Smooth muscle cell (in vitro differentiated cells): ENCODE results near the gene SLC35E2B. TPM values are rescaled to one million over a fixed set of nuclear protein-coding genes. Genes with fewer than 3 reads are reported as not detected.
"Not testable (repeated sequence)": the region's sequence is repeated elsewhere in the genome, so short reads cannot be mapped to it uniquely, and the experiment has no call there.

Source experiments
- DNase-seq: peaks from one replicate; lab custom pipeline; 2025; ENCODE audit not compliant: unreplicated experiment; lab: John Stamatoyannopoulos, UW
- H2AFZ ChIP-seq: fragments of 200-600 bp; sonication (generic); 2 replicates; pipeline ENCODE4 v1.6.0; 2016; ENCODE audit warnings: antibody characterized with exemption, low read depth, mild to moderate bottlenecking
- H3F3A ChIP-seq: fragments of 200-600 bp; sonication (generic); 2 replicates; pipeline ENCODE4 v1.6.0; 2017; ENCODE audit warnings: antibody characterized with exemption, low read depth
- H3K27ac ChIP-seq: fragments of 200-600 bp; sonication (generic); 2 replicates; pipeline ENCODE4 v1.5.1; 2016; ENCODE audit warnings: low read depth, mild to moderate bottlenecking
- H3K27me3 ChIP-seq: fragments of 200-600 bp; sonication (generic); 2 replicates; pipeline ENCODE4 v1.6.1; 2016; ENCODE audit warnings: low read depth, mild to moderate bottlenecking
- H3K36me3 ChIP-seq: fragments of 200-600 bp; sonication (generic); 2 replicates; pipeline ENCODE4 v1.5.1; 2016; ENCODE audit warnings: low read depth
- H3K4me1 ChIP-seq: fragments of 200-600 bp; sonication (generic); 2 replicates; pipeline ENCODE4 v1.5.1; 2016; ENCODE audit warnings: low read depth
- H3K4me2 ChIP-seq: fragments of 200-600 bp; sonication (generic); 2 replicates; pipeline ENCODE4 v1.6.0; 2016; ENCODE audit warnings: mild to moderate bottlenecking
- H3K4me3 ChIP-seq: fragments of 200-600 bp; sonication (generic); 2 replicates; pipeline ENCODE4 v1.5.1; 2016; ENCODE audit warnings: mild to moderate bottlenecking
- H3K79me2 ChIP-seq: fragments of 200-600 bp; sonication (generic); 2 replicates; pipeline ENCODE4 v1.6.0; 2016; ENCODE audit warnings: low read depth, mild to moderate bottlenecking
- H3K9ac ChIP-seq: fragments of 200-600 bp; sonication (generic); 2 replicates; pipeline ENCODE4 v1.6.0; 2016; ENCODE audit warnings: low read depth
- H3K9me3 ChIP-seq: fragments of 200-600 bp; sonication (generic); replicated peaks from 2 replicates; pipeline ENCODE4 v1.5.1; 2016; ENCODE audit warnings: low read depth
- H4K20me1 ChIP-seq: fragments of 200-600 bp; sonication (generic); 2 replicates; pipeline ENCODE4 v1.6.0; 2016; ENCODE audit warnings: low read depth
- CTCF ChIP-seq: fragments of 200-600 bp; sonication (generic); IDR thresholded peaks from 2 replicates; pipeline ENCODE4 v1.5.1; 2017; ENCODE audit warnings: borderline replicate concordance, mild to moderate bottlenecking, antibody characterized with exemption; ENCODE audit not compliant: insufficient read depth, poor library complexity, severe bottlenecking
- WGBS: methylation state at CpG from one replicate; pipeline ENCODE4 v1.1.7; 2016; ENCODE audit warnings: low lambda C conversion rate; 5-methylcytosine and 5-hydroxymethylcytosine counted together
- polyA plus RNA-seq: library from polyadenylated mRNA; unstranded; fragments of >200 nt; fragmentation: Nextera tagmentation; extraction: Ambion mirVana; gene quantifications from 2 replicates; pipeline ENCODE4 v1.2.1, GENCODE V29; 2016
- total RNA-seq: library from RNA; depleted of rRNA; stranded (reverse); fragments of >200 nt; gene quantifications from 2 replicates; pipeline ENCODE4 v1.2.3, GENCODE V29; 2014

Gene SLC35E2B
- total and polyA plus RNA-seq, 2 experiments from 2014 or later, result 19.7 to 24.2 TPM

- Histone ChIP-seq H3K9ac (peak within 1 kb of the TSS; percentile 98), H2AFZ (peak within 1 kb of the TSS; percentile 51)
- WGBS, result 1% methylated on average over 58 of the region's 96 CpGs
Measured at GRCh38 chr1:1658583-1659549, 33.7 kb downstream of the SLC35E2B start, which contains the start of gene CDK11B. CDK11B (minus strand) TSS chr1:1659004; CDS start chr1:1657485, 1,519 bp downstream.

GRCh38 chr1:1648265-1648664 lies 44.3 kb downstream of the SLC35E2B start:
- H3K4me3 ChIP-seq, H2AFZ ChIP-seq: not testable (repeated sequence)
- 94% methylated on average over 11 of the region's 11 CpGs for WGBS

More at GRCh38 chr1:1658583-1659549, 33.7 kb downstream of the SLC35E2B start, which contains the start of gene CDK11B:
- DNase-seq, result peak; percentile 73
- peak within 1 kb of the TSS; percentile 63 for H3K4me3 ChIP-seq
- H3K9me3 ChIP-seq, H3K4me1 ChIP-seq, H4K20me1 ChIP-seq, H3K36me3 ChIP-seq, H3K27me3 ChIP-seq, H3F3A ChIP-seq: not testable (repeated sequence)
- peak; percentile 19 for TF ChIP-seq CTCF
- H3K4me2 ChIP-seq, result peak within 1 kb of the TSS; percentile 82
- H3K79me2 ChIP-seq, result peaks cover 28% of the 10 kb centered on the region
- H3K27ac ChIP-seq, result peak within 1 kb of the TSS; percentile 99

GRCh38 chr1:1647567-1648241 lies 44.9 kb downstream of the SLC35E2B start:
- not testable (repeated sequence) for H4K20me1 ChIP-seq, H3K9ac ChIP-seq, H3K36me3 ChIP-seq, H3K4me2 ChIP-seq, H3K4me3 ChIP-seq, H3K9me3 ChIP-seq, H3K79me2 ChIP-seq, H3K4me1 ChIP-seq, DNase-seq, H3K27me3 ChIP-seq, H3K27ac ChIP-seq, H2AFZ ChIP-seq, H3F3A ChIP-seq
- WGBS, result 97% methylated on average over 17 of the region's 17 CpGs

More at GRCh38 chr1:1648265-1648664, 44.3 kb downstream of the SLC35E2B start:
- H3K9me3 ChIP-seq, H4K20me1 ChIP-seq, H3K36me3 ChIP-seq, H3K9ac ChIP-seq, H3K4me1 ChIP-seq, H3K79me2 ChIP-seq, DNase-seq, H3K27me3 ChIP-seq, H3F3A ChIP-seq, H3K27ac ChIP-seq, H3K4me2 ChIP-seq: not testable (repeated sequence)

GRCh38 chr1:1646326-1646725 lies 46.3 kb downstream of the SLC35E2B start:
- not testable (repeated sequence) for H3F3A ChIP-seq, H2AFZ ChIP-seq, H4K20me1 ChIP-seq, H3K27me3 ChIP-seq, H3K4me2 ChIP-seq, H3K9ac ChIP-seq, H3K79me2 ChIP-seq, H3K4me1 ChIP-seq, H3K9me3 ChIP-seq, H3K4me3 ChIP-seq, H3K27ac ChIP-seq, DNase-seq, H3K36me3 ChIP-seq
- WGBS, result 91% methylated on average over 5 of the region's 5 CpGs

- not testable (repeated sequence) for DNase-seq
Measured at GRCh38 chr1:1640711-1641461, 51.7 kb downstream of the SLC35E2B start.

GRCh38 chr1:1640081-1640480 lies 52.5 kb downstream of the SLC35E2B start:
- not testable (repeated sequence) for H3K9ac ChIP-seq, H3K79me2 ChIP-seq, H2AFZ ChIP-seq, H3F3A ChIP-seq, H4K20me1 ChIP-seq, H3K36me3 ChIP-seq, H3K4me2 ChIP-seq, H3K27ac ChIP-seq, H3K27me3 ChIP-seq, H3K4me3 ChIP-seq, H3K9me3 ChIP-seq, DNase-seq, H3K4me1 ChIP-seq
- WGBS, result 95% methylated on average over 14 of the region's 25 CpGs

More at GRCh38 chr1:1640711-1641461, 51.7 kb downstream of the SLC35E2B start:
- H3K4me2 ChIP-seq, H3K4me1 ChIP-seq, H3K4me3 ChIP-seq, H2AFZ ChIP-seq, H3K27ac ChIP-seq, H3K9me3 ChIP-seq, H3K9ac ChIP-seq, H4K20me1 ChIP-seq, H3K27me3 ChIP-seq, H3K36me3 ChIP-seq, H3K79me2 ChIP-seq, H3F3A ChIP-seq: not testable (repeated sequence)
- 99% methylated on average over 28 of the region's 38 CpGs for WGBS

GRCh38 chr1:1639368-1639767 lies 53.2 kb downstream of the SLC35E2B start:
- WGBS, result 96% methylated on average over 15 of the region's 16 CpGs
- not testable (repeated sequence) for H3K27me3 ChIP-seq, H2AFZ ChIP-seq, H3K9me3 ChIP-seq, H3K27ac ChIP-seq, H3K9ac ChIP-seq, H3K4me1 ChIP-seq, H3K79me2 ChIP-seq, H3F3A ChIP-seq, H3K36me3 ChIP-seq, DNase-seq, H3K4me2 ChIP-seq, H3K4me3 ChIP-seq, H4K20me1 ChIP-seq
